OCI-LY3 (cell line): ENCODE results near the gene LCN2.

ENCODE experiments used
- H2AFZ ChIP-seq: fragments of 200-600, 300-600 bp; shearing (Covaris generic); 2 replicates; pipeline ENCODE4 v1.6.0; 2014; ENCODE audit warnings: antibody characterized with exemption, low read depth, low read length
- H3K27ac ChIP-seq: fragments of 200-600, 300-600 bp; sonication (generic); 2 replicates; pipeline ENCODE4 v1.5.1; 2014; ENCODE audit warnings: mild to moderate bottlenecking, low read length, moderate library complexity, mixed read lengths
- H3K27me3 ChIP-seq: fragments of 200-600, 300-600 bp; sonication (generic); 2 replicates; pipeline ENCODE4 v1.6.1; 2014; ENCODE audit warnings: low read depth, low read length, mixed read lengths
- H3K36me3 ChIP-seq: fragments of 200-600, 300-600 bp; sonication (generic); replicated peaks from 2 replicates; pipeline ENCODE3; 2014; ENCODE audit warnings: low read depth, low read length, mixed read lengths
- H3K4me1 ChIP-seq: fragments of 300-600, 200-600 bp; sonication (generic); 2 replicates; pipeline ENCODE4 v1.6.1; 2014; ENCODE audit warnings: low read length, mixed read lengths
- H3K4me2 ChIP-seq: fragments of 200-600, 300-600 bp; sonication (generic); 2 replicates; pipeline ENCODE4 v1.6.1; 2014; ENCODE audit warnings: low read length, mixed read lengths
- H3K4me3 ChIP-seq: fragments of 300-600, 200-600 bp; sonication (generic); 2 replicates; pipeline ENCODE4 v1.5.1; 2014; ENCODE audit warnings: antibody characterized with exemption, mild to moderate bottlenecking, low read length, moderate library complexity
- H3K79me2 ChIP-seq: fragments of 300-600, 200-600 bp; shearing (Covaris generic); 2 replicates; pipeline ENCODE4 v1.6.1; 2014; ENCODE audit warnings: mild to moderate bottlenecking, low read length, mixed read lengths
- H3K9ac ChIP-seq: fragments of 300-600, 200-600 bp; shearing (Covaris generic); 2 replicates; pipeline ENCODE4 v1.6.0; 2014; ENCODE audit warnings: mild to moderate bottlenecking, low read length, moderate library complexity
- H3K9me3 ChIP-seq: fragments of 200-600, 300-600 bp; shearing (Covaris generic); 2 replicates; pipeline ENCODE4 v1.6.1; 2014; ENCODE audit warnings: low read length, mixed read lengths; ENCODE audit not compliant: insufficient read depth
- H4K20me1 ChIP-seq: fragments of 200-600, 300-600 bp; sonication (generic); 2 replicates; pipeline ENCODE4 v1.6.1; 2016; ENCODE audit warnings: low read length, mixed read lengths; ENCODE audit not compliant: insufficient read depth
- CTCF ChIP-seq: fragments of 200-600, 300-600 bp; sonication (generic); IDR thresholded peaks from 2 replicates; pipeline ENCODE4 v1.5.1; 2014; ENCODE audit warnings: antibody characterized with exemption, low read length, low read depth
- EZH2phosphoT487 ChIP-seq: fragments of 200-600 bp; shearing (Covaris generic); IDR thresholded peaks from 2 replicates; pipeline ENCODE4 v1.6.1; 2018; ENCODE audit warnings: antibody characterized with exemption, mixed run types, low read depth

Gene LCN2

GRCh38 chr9:128141604-128142003 is 7.6 kb upstream of the LCN2 start:
- no peak overlapping the region for H2AFZ ChIP-seq
- no peak overlapping the region for H3K4me2 ChIP-seq
- H3K27ac ChIP-seq = no peak overlapping the region
- no peaks in the 10 kb centered on the region for H3K9me3 ChIP-seq
- H3K36me3 ChIP-seq = no peaks in the 10 kb centered on the region
- H3K4me1 ChIP-seq = no peaks in the 10 kb centered on the region
- H4K20me1 ChIP-seq = no peaks in the 10 kb centered on the region
- H3K9ac ChIP-seq = no peak overlapping the region
- no peaks in the 10 kb centered on the region for H3K27me3 ChIP-seq
- TF ChIP-seq EZH2phosphoT487 (no peak), CTCF (no peak)
- H3K4me3 ChIP-seq = no peak overlapping the region
- H3K79me2 ChIP-seq = no peaks in the 10 kb centered on the region

- no peak overlapping the region for H3K9ac ChIP-seq
- no peak overlapping the region for H3K4me3 ChIP-seq
- no peak for TF ChIP-seq EZH2phosphoT487
- no peak for TF ChIP-seq CTCF
- H3K4me2 ChIP-seq = no peak overlapping the region
- no peak overlapping the region for H3K27ac ChIP-seq
- H3K4me1 ChIP-seq = no peaks in the 10 kb centered on the region
- H3K27me3 ChIP-seq = no peaks in the 10 kb centered on the region
- no peak overlapping the region for H2AFZ ChIP-seq
- H3K36me3 ChIP-seq = no peaks in the 10 kb centered on the region
- no peaks in the 10 kb centered on the region for H3K9me3 ChIP-seq
- H4K20me1 ChIP-seq = no peaks in the 10 kb centered on the region
- H3K79me2 ChIP-seq = no peaks in the 10 kb centered on the region
Observed at GRCh38 chr9:128142061-128142460, 7.2 kb upstream of the LCN2 start.

GRCh38 chr9:128142596-128142995 is 6.7 kb upstream of the LCN2 start:
- Histone ChIP-seq H3K4me2 (no peak overlapping the region), H3K9me3 (no peaks in the 10 kb centered on the region), H4K20me1 (no peaks in the 10 kb centered on the region), H3K79me2 (no peaks in the 10 kb centered on the region), H2AFZ (no peak overlapping the region), H3K9ac (no peak overlapping the region), H3K27ac (no peak overlapping the region), H3K27me3 (no peaks in the 10 kb centered on the region), H3K4me1 (no peaks in the 10 kb centered on the region), H3K4me3 (no peak overlapping the region), H3K36me3 (no peaks in the 10 kb centered on the region)
- no peak for TF ChIP-seq EZH2phosphoT487
- no peak for TF ChIP-seq CTCF

GRCh38 chr9:128143525-128144238 is 5.6 kb upstream of the LCN2 start:
- Histone ChIP-seq H3K79me2 (no peaks in the 10 kb centered on the region), H3K4me1 (no peaks in the 10 kb centered on the region), H3K36me3 (no peaks in the 10 kb centered on the region), H3K4me2 (no peak overlapping the region), H3K27me3 (no peaks in the 10 kb centered on the region), H4K20me1 (no peaks in the 10 kb centered on the region), H3K9ac (no peak overlapping the region), H3K9me3 (no peaks in the 10 kb centered on the region), H3K4me3 (no peak overlapping the region), H3K27ac (no peak overlapping the region), H2AFZ (no peak overlapping the region)
- TF ChIP-seq CTCF = no peak; the same call in 1 of the 2 replicates
- TF ChIP-seq EZH2phosphoT487 = no peak
